Neural progenitor cell (in vitro differentiated cells): Measurements from ENCODE around the gene IGHMBP2. TPM values are rescaled to one million over a fixed set of nuclear protein-coding genes. Genes with fewer than 3 reads are reported as not detected.
A peak's percentile ranks its signal among the peaks of the same experiment; 100 is the strongest.

Experiments used
- DNase-seq: peaks from one replicate; pipeline ENCODE4 v3.0.0-alpha.2; 2016; ENCODE audit warnings: low spot score
- H2AFZ ChIP-seq: fragments of 200-600 bp; sonication (generic); replicated peaks from 2 replicates; pipeline ENCODE4 v1.6.1; 2016; ENCODE audit warnings: antibody characterized with exemption
- H3F3A ChIP-seq: fragments of 200-600 bp; sonication (generic); 2 replicates; pipeline ENCODE4 v1.6.1; 2016; ENCODE audit warnings: antibody characterized with exemption, low read depth
- H3K27ac ChIP-seq: fragments of 200-600 bp; sonication (generic); 2 replicates; pipeline ENCODE4 v1.5.1; 2016; ENCODE audit warnings: mild to moderate bottlenecking
- H3K27me3 ChIP-seq: fragments of 200-600 bp; sonication (generic); 2 replicates; pipeline ENCODE4 v1.6.1; 2016; ENCODE audit warnings: mild to moderate bottlenecking, moderate library complexity
- H3K36me3 ChIP-seq: fragments of 200-600 bp; sonication (generic); 2 replicates; pipeline ENCODE4 v1.5.1; 2016
- H3K4me1 ChIP-seq: fragments of 200-600 bp; sonication (generic); 2 replicates; pipeline ENCODE4 v1.6.1; 2016; ENCODE audit warnings: mixed run types
- H3K4me2 ChIP-seq: fragments of 200-600 bp; sonication (generic); 2 replicates; pipeline ENCODE4 v1.6.1; 2016
- H3K4me3 ChIP-seq: fragments of 200-600 bp; sonication (generic); 2 replicates; pipeline ENCODE4 v1.5.1; 2016
- H3K79me2 ChIP-seq: fragments of 200-600 bp; sonication (generic); 2 replicates; pipeline ENCODE4 v1.6.1; 2016; ENCODE audit warnings: low read depth
- H3K9ac ChIP-seq: fragments of 200-600 bp; sonication (generic); 2 replicates; pipeline ENCODE4 v1.6.1; 2016
- H3K9me3 ChIP-seq: fragments of 200-600 bp; sonication (generic); 2 replicates; pipeline ENCODE4 v1.5.1; 2016; ENCODE audit warnings: low read depth
- H4K20me1 ChIP-seq: fragments of 200-600 bp; sonication (generic); 2 replicates; pipeline ENCODE4 v1.6.1; 2016; ENCODE audit warnings: low read depth
- H3K27ac Mint-ChIP-seq: 3 replicates; pipeline ENCODE4 v1.8.0; 2021; ENCODE audit warnings: mixed read lengths
- H3K27me3 Mint-ChIP-seq: 2 replicates; pipeline ENCODE4 v1.8.0; 2022; ENCODE audit warnings: low read depth, mild to moderate bottlenecking, inconsistent platforms, moderate library complexity, mixed read lengths; ENCODE audit not compliant: insufficient read depth
- H3K36me3 Mint-ChIP-seq: 3 replicates; pipeline ENCODE4 v1.8.0; 2021; ENCODE audit warnings: mixed read lengths
- H3K4me1 Mint-ChIP-seq: 3 replicates; pipeline ENCODE4 v1.8.0; 2021; ENCODE audit warnings: mixed read lengths
- H3K4me3 Mint-ChIP-seq: 3 replicates; pipeline ENCODE4 v1.8.0; 2021; ENCODE audit warnings: mild to moderate bottlenecking, moderate library complexity, mixed read lengths
- H3K9me3 Mint-ChIP-seq: 3 replicates; pipeline ENCODE4 v1.8.0; 2020; ENCODE audit warnings: mixed read lengths
- EZH2 ChIP-seq: fragments of 200-600 bp; sonication (generic); IDR thresholded peaks from 2 replicates; pipeline ENCODE4 v1.6.1; 2017; ENCODE audit warnings: antibody characterized with exemption, mild to moderate bottlenecking, moderate library complexity
- EZH2phosphoT487 ChIP-seq: fragments of 200-600 bp; sonication (generic); IDR thresholded peaks from 2 replicates; pipeline ENCODE4 v1.6.1; 2017; ENCODE audit warnings: antibody characterized with exemption
- total RNA-seq: library from RNA; depleted of rRNA; stranded (reverse); fragments of >200 nt; gene quantifications from 2 replicates; pipeline ENCODE4 v1.2.3, GENCODE V29; 2015; ENCODE audit warnings: low replicate concordance
- TF ChIP-seq, protein P1 (sequence below): fragments of 200-600 bp; sonication (generic); IDR thresholded peaks from 2 replicates; pipeline ENCODE4 v1.5.1; 2017; ENCODE audit warnings: antibody characterized with exemption, mild to moderate bottlenecking

IGHMBP2 gene
- total RNA-seq, 1 donor from 2014 or later, result 13.6 TPM

- H3K79me2 ChIP-seq, result no peaks in the 10 kb centered on the region
- H3K4me3 ChIP-seq, result no peak overlapping the region
- Mint-ChIP-seq H3K36me3 (no peaks in the 10 kb centered on the region), H3K4me1 (peaks cover 2% of the 10 kb centered on the region), H3K9me3 (peaks cover 4% of the 10 kb centered on the region), H3K27ac (no peak overlapping the region), H3K4me3 (no peak overlapping the region), H3K27me3 (peaks cover 5% of the 10 kb centered on the region)
- H4K20me1 ChIP-seq, result no peaks in the 10 kb centered on the region
- no peak for TF ChIP-seq EZH2phosphoT487
- TF ChIP-seq, protein P1, sequence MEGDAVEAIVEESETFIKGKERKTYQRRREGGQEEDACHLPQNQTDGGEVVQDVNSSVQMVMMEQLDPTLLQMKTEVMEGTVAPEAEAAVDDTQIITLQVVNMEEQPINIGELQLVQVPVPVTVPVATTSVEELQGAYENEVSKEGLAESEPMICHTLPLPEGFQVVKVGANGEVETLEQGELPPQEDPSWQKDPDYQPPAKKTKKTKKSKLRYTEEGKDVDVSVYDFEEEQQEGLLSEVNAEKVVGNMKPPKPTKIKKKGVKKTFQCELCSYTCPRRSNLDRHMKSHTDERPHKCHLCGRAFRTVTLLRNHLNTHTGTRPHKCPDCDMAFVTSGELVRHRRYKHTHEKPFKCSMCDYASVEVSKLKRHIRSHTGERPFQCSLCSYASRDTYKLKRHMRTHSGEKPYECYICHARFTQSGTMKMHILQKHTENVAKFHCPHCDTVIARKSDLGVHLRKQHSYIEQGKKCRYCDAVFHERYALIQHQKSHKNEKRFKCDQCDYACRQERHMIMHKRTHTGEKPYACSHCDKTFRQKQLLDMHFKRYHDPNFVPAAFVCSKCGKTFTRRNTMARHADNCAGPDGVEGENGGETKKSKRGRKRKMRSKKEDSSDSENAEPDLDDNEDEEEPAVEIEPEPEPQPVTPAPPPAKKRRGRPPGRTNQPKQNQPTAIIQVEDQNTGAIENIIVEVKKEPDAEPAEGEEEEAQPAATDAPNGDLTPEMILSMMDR, result no peak
- no peak overlapping the region for H3K27ac ChIP-seq
- no peaks in the 10 kb centered on the region for H3K27me3 ChIP-seq
- H3K9me3 ChIP-seq, result no peaks in the 10 kb centered on the region
- no peaks in the 10 kb centered on the region for H3K4me1 ChIP-seq
- DNase-seq, result no peak
- H3K36me3 ChIP-seq, result no peaks in the 10 kb centered on the region
- H3K9ac ChIP-seq, result no peak overlapping the region
- H3F3A ChIP-seq, result no peaks in the 10 kb centered on the region
- H2AFZ ChIP-seq, result no peak overlapping the region
- H3K4me2 ChIP-seq, result no peak overlapping the region
Observed at GRCh38 chr11:68978931-68979594, 75.4 kb downstream of the IGHMBP2 start.

GRCh38 chr11:68979931-68980775 lies 76.5 kb downstream of the IGHMBP2 start:
- H3K27ac ChIP-seq, result no peak overlapping the region
- H3K4me1 ChIP-seq, result no peaks in the 10 kb centered on the region
- H3K79me2 ChIP-seq, result no peaks in the 10 kb centered on the region
- peak overlapping the region; percentile 13 for H3K27ac Mint-ChIP-seq
- TF ChIP-seq EZH2 (no peak), EZH2phosphoT487 (no peak)
- TF ChIP-seq, protein P1, result no peak
- no peaks in the 10 kb centered on the region for H3K9me3 ChIP-seq
- H3F3A ChIP-seq, result no peaks in the 10 kb centered on the region
- no peak overlapping the region for H3K9ac ChIP-seq
- H3K36me3 ChIP-seq, result no peaks in the 10 kb centered on the region
- H3K4me3 Mint-ChIP-seq, result no peak overlapping the region
- H3K4me3 ChIP-seq, result no peak overlapping the region
- DNase-seq, result no peak
- H2AFZ ChIP-seq, result no peak overlapping the region
- H3K27me3 ChIP-seq, result no peaks in the 10 kb centered on the region
- no peaks in the 10 kb centered on the region for H3K36me3 Mint-ChIP-seq
- H3K9me3 Mint-ChIP-seq, result peaks cover 4% of the 10 kb centered on the region
- no peak overlapping the region for H3K4me2 ChIP-seq
- peaks cover 3% of the 10 kb centered on the region for H3K27me3 Mint-ChIP-seq
- H3K4me1 Mint-ChIP-seq, result no peaks in the 10 kb centered on the region
- H4K20me1 ChIP-seq, result no peaks in the 10 kb centered on the region

GRCh38 chr11:68980776-68981065 lies 77.0 kb downstream of the IGHMBP2 start, which contains the start of gene MRGPRD:
MRGPRD (minus strand) TSS chr11:68980986; CDS start chr11:68980986, 0 bp downstream.
- Mint-ChIP-seq H3K27me3 (peaks cover 2% of the 10 kb centered on the region), H3K9me3 (peaks cover 4% of the 10 kb centered on the region), H3K4me1 (no peaks in the 10 kb centered on the region), H3K4me3 (no peak within 1 kb of the TSS), H3K27ac (peak within 1 kb of the TSS; percentile 13), H3K36me3 (no peaks in the 10 kb centered on the region)
- Histone ChIP-seq H3K36me3 (no peaks in the 10 kb centered on the region), H3K9me3 (no peaks in the 10 kb centered on the region), H3K79me2 (no peaks in the 10 kb centered on the region), H2AFZ (no peak within 1 kb of the TSS), H4K20me1 (no peaks in the 10 kb centered on the region), H3K9ac (no peak within 1 kb of the TSS), H3K4me2 (no peak within 1 kb of the TSS), H3F3A (no peaks in the 10 kb centered on the region), H3K4me1 (no peaks in the 10 kb centered on the region), H3K4me3 (no peak within 1 kb of the TSS), H3K27me3 (no peaks in the 10 kb centered on the region), H3K27ac (no peak within 1 kb of the TSS)
- no peak for DNase-seq
- no peak for TF ChIP-seq EZH2
- TF ChIP-seq EZH2phosphoT487, result no peak
- TF ChIP-seq, protein P1, result no peak
